Thyroid gland (tissue), 4 donors: Measurements from ENCODE around the gene ATAD3C.

Source experiments
- CTCF ChIP-seq, 6 experiments: fragments of 200-600 bp in 3 of 6; fragments of 450-650 bp in 3 of 6; sonication (generic) in 3 of 6; IDR thresholded peaks; one replicate each; pipeline ENCODE4 v1.5.1; 2016 to 2019; ENCODE audit warnings: antibody characterized with exemption in 6 of 6, mild to moderate bottlenecking in 2 of 6, inconsistent platforms in 1 of 6, moderate library complexity in 1 of 6
- POLR2A ChIP-seq, 2 donors: fragments of 450-650 bp; IDR thresholded peaks; one replicate each; pipeline ENCODE4 v1.6.1; 2017; ENCODE audit warnings: antibody characterized with exemption in 2 of 2, mild to moderate bottlenecking in 2 of 2, moderate library complexity in 1 of 2

GRCh38 chr1:1426496-1427105, 22.9 kb upstream of the ATAD3C start:
- TF ChIP-seq CTCF (IDR thresholded peaks at IDR 0.05): no peak
- TF ChIP-seq POLR2A (IDR thresholded peaks at IDR 0.05): no peak
